ENCODE data around the gene DAAM2.

The DAAM2 gene

GRCh38 chr6:39945626-39946025 lies 153.4 kb downstream of the DAAM2 start:
- H3K36me3 Mint-ChIP-seq, result no peaks in the 10 kb centered on the region
- no peak overlapping the region for H3K27ac Mint-ChIP-seq
- DNase-seq (no peak), ATAC-seq (replicated peaks) (no peak)
- no peak overlapping the region for H3K4me3 Mint-ChIP-seq
- peaks cover 9 to 28% of the 10 kb centered on the region in 2 donors for H3K27me3 Mint-ChIP-seq
- H3K4me1 Mint-ChIP-seq, result no peaks in the 10 kb centered on the region
- no peaks in the 10 kb centered on the region for H3K9me3 Mint-ChIP-seq

DNA sequence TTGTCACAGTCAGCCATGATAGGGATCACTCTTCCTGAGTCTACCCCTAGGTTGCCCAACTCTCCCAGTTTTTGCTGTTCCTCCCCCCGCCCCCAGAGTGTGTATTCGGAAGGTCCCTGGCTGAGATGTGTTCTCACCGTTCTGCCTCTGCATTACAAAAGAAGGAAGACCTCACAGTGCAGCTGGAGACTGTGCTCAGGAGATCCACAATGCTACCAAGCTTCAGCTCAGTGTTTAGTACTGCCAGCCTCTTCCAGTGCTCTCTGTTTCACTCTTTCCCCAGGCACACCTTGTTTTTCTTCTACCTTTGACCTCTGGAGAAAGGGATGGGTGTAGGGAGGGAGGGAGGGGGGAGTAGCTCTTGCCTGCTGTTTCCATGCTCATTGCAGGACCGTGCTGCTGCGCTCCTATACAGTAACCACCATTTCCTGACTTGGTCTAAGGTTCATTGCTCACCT lies 155.5 kb downstream of the DAAM2 start:
- no peak overlapping the region for H3K4me3 Mint-ChIP-seq
- H3K36me3 Mint-ChIP-seq, result no peaks in the 10 kb centered on the region
- H3K27ac Mint-ChIP-seq, result no peak overlapping the region
- H3K4me1 Mint-ChIP-seq, result no peaks in the 10 kb centered on the region
- no peaks in the 10 kb centered on the region for H3K9me3 Mint-ChIP-seq
- ATAC-seq (replicated peaks) (no peak), DNase-seq (no peak)
- H3K27me3 Mint-ChIP-seq, result peaks cover 4 to 22% of the 10 kb centered on the region in 2 donors

DNA sequence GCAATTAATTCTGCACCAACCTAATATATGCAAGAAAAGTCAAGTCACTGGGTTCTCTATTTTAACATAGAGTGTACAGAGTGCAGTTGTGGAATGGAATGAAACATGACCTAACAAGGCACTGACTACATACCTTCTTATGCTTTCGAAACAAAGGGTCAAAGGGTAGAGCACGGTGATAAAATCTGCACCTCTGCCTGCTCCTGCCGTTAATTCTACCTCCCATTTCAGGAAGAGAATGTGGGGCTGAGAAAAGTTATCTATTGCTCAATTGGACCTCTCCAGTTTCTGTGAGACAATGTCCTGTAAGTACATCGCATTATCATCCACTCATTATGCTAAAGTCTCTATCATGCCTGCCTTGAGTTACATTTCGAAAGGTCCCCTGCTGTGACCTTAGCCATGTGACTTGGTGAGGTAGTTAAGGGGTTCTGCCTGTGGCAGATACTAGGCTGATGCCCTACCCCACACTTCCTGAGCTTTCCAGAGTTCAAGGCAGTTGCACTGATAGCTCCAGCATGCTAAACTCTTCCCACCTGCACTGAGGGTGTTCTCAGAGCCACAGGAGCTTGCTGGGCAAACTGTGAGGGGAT lies 156.1 kb downstream of the DAAM2 start:
- H3K27me3 Mint-ChIP-seq, result peaks cover 4 to 16% of the 10 kb centered on the region in 2 donors
- ATAC-seq (replicated peaks) (no peak), DNase-seq (no peak)
- no peak overlapping the region for H3K4me3 Mint-ChIP-seq
- no peak overlapping the region for H3K27ac Mint-ChIP-seq
- no peaks in the 10 kb centered on the region for H3K36me3 Mint-ChIP-seq
- no peaks in the 10 kb centered on the region for H3K4me1 Mint-ChIP-seq
- no peaks in the 10 kb centered on the region for H3K9me3 Mint-ChIP-seq

- no peak for ATAC-seq (replicated peaks)
- no peaks in the 10 kb centered on the region for H3K4me1 Mint-ChIP-seq
- H3K36me3 Mint-ChIP-seq, result no peaks in the 10 kb centered on the region
- no peaks in the 10 kb centered on the region for H3K9me3 Mint-ChIP-seq
- H3K27ac Mint-ChIP-seq, result no peak overlapping the region
- no peak for DNase-seq
- no peak overlapping the region for H3K4me3 Mint-ChIP-seq
- H3K27me3 Mint-ChIP-seq, result peaks cover 7 to 8% of the 10 kb centered on the region in 2 donors
Measured at GRCh38 chr6:39950125-39950720, 158.0 kb downstream of the DAAM2 start.

GRCh38 chr6:39951191-39951590 lies 159.0 kb downstream of the DAAM2 start:
- Mint-ChIP-seq H3K9me3 (peaks cover 0 to 2% of the 10 kb centered on the region in 2 donors), H3K27ac (no peak overlapping the region), H3K4me3 (no peak overlapping the region), H3K36me3 (no peaks in the 10 kb centered on the region), H3K27me3 (peaks cover 10 to 13% of the 10 kb centered on the region in 2 donors), H3K4me1 (no peaks in the 10 kb centered on the region)
- no peak for DNase-seq
- no peak for ATAC-seq (replicated peaks)

- Mint-ChIP-seq H3K9me3 (peaks cover 0 to 2% of the 10 kb centered on the region in 2 donors), H3K36me3 (no peaks in the 10 kb centered on the region), H3K27ac (no peak overlapping the region), H3K4me3 (no peak overlapping the region), H3K27me3 (peaks cover 6 to 13% of the 10 kb centered on the region in 2 donors), H3K4me1 (no peaks in the 10 kb centered on the region)
- DNase-seq, result no peak
- ATAC-seq (replicated peaks), result no peak
Measured at GRCh38 chr6:39951716-39952115, 159.5 kb downstream of the DAAM2 start.

- Mint-ChIP-seq H3K27me3 (peaks cover 6 to 8% of the 10 kb centered on the region in 2 donors), H3K9me3 (peaks cover 0 to 2% of the 10 kb centered on the region in 2 donors), H3K4me1 (no peaks in the 10 kb centered on the region), H3K27ac (no peak overlapping the region), H3K4me3 (no peak overlapping the region), H3K36me3 (no peaks in the 10 kb centered on the region)
- no peak for DNase-seq
- no peak for ATAC-seq (replicated peaks)
Measured at GRCh38 chr6:39952167-39952566, 160.0 kb downstream of the DAAM2 start.

GRCh38 chr6:39953076-39953618 lies 161.0 kb downstream of the DAAM2 start:
- no peak for DNase-seq
- no peak for ATAC-seq (replicated peaks)
- peaks cover 8 to 12% of the 10 kb centered on the region in 2 donors for H3K27me3 Mint-ChIP-seq
- H3K4me1 Mint-ChIP-seq, result no peaks in the 10 kb centered on the region
- H3K4me3 Mint-ChIP-seq, result no peak overlapping the region
- peaks cover 0 to 2% of the 10 kb centered on the region in 2 donors for H3K9me3 Mint-ChIP-seq
- no peaks in the 10 kb centered on the region for H3K36me3 Mint-ChIP-seq
- no peak overlapping the region for H3K27ac Mint-ChIP-seq
